Epithelial cell of proximal tubule (primary cell): ENCODE results near the gene ZNF700. TPM values are rescaled to one million over a fixed set of nuclear protein-coding genes. Genes with fewer than 3 reads are reported as not detected.
"Not testable (repeated sequence)": the region's sequence is repeated elsewhere in the genome, so short reads cannot be mapped to it uniquely, and the experiment has no call there.

ENCODE experiments used
- DNase-seq: peaks from one replicate; pipeline ENCODE4 v3.0.0-alpha.2; 2011; ENCODE audit warnings: low read depth
- H3K4me3 ChIP-seq: 2 replicates; pipeline ENCODE4 v1.5.1; 2011; ENCODE audit warnings: low read depth, mild to moderate bottlenecking, low read length
- total RNA-seq: library from RNA; depleted of rRNA; stranded (reverse); fragments of >200 nt; gene quantifications from 2 replicates; pipeline ENCODE4 v1.2.3, GENCODE V29; 2015
- TF ChIP-seq, protein P1 (sequence below): conservative IDR thresholded peaks from 2 replicates; pipeline ENCODE4 v1.5.1; 2012; ENCODE audit warnings: low read depth, mild to moderate bottlenecking, low read length

ZNF700 gene
- total RNA-seq, 1 donor from 2014 or later: 7.9 TPM

DNA sequence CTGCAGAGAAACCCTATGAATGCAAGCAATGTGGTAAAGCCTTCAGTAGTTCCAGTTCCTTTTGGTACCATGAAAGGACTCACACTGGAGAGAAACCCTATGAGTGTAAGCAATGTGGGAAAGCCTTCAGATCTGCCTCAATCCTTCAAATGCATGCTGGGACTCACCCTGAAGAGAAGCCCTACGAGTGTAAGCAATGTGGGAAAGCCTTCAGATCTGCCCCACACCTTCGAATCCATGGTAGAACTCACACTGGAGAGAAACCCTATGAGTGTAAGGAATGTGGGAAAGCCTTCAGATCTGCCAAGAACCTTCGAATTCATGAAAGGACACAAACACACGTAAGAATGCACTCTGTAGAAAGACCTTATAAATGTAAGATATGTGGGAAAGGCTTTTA is 54.6 kb downstream of the ZNF700 start:
- H3K4me3 ChIP-seq: no peak overlapping the region
- TF ChIP-seq, protein P1, sequence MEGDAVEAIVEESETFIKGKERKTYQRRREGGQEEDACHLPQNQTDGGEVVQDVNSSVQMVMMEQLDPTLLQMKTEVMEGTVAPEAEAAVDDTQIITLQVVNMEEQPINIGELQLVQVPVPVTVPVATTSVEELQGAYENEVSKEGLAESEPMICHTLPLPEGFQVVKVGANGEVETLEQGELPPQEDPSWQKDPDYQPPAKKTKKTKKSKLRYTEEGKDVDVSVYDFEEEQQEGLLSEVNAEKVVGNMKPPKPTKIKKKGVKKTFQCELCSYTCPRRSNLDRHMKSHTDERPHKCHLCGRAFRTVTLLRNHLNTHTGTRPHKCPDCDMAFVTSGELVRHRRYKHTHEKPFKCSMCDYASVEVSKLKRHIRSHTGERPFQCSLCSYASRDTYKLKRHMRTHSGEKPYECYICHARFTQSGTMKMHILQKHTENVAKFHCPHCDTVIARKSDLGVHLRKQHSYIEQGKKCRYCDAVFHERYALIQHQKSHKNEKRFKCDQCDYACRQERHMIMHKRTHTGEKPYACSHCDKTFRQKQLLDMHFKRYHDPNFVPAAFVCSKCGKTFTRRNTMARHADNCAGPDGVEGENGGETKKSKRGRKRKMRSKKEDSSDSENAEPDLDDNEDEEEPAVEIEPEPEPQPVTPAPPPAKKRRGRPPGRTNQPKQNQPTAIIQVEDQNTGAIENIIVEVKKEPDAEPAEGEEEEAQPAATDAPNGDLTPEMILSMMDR: no peak
- DNase-seq: no peak

DNA sequence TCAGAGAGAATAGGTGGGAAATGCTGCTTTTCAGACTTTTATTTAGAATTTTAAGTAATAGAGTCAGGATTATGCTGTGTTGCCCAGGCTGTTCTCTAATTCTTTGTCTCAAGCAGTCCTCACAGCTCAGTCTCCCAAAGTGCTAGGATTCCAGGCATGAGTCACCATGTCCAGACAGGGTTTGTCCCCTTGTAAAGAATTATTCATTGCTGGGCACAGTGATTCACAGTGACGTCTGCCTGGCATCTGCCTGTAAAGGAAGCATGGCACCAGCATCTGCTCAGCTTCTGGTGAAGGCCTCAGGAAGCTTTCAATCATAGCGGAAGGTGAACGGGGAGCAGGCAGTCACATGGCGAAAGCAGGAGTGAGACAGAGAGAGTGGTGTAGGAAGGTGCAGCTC is 57.6 kb downstream of the ZNF700 start:
- TF ChIP-seq, protein P1: no peak
- DNase-seq: no peak
- H3K4me3 ChIP-seq: no peak overlapping the region

DNA sequence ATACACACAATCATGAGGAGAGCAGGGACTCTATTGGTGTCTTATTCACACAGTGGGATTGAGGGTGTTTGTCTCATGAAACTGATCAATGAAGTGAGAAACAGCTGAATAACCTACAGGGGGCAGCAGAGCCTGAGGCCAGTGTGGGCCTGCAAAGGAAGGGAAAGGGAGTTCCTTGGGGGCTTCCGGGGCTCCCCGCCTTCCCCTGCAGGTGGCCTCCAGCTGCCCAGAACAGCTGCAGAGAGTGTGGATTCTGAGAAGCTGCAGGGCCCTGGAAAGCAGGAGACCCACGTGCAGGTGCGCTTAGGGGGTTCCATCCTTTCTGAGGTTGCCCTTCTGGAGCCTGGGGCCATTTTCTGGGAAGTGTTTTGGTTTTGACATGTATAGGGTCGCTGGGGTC is 60.1 kb downstream of the ZNF700 start:
- no peak for DNase-seq
- TF ChIP-seq, protein P1: peak; percentile 8
- no peak overlapping the region for H3K4me3 ChIP-seq

DNA sequence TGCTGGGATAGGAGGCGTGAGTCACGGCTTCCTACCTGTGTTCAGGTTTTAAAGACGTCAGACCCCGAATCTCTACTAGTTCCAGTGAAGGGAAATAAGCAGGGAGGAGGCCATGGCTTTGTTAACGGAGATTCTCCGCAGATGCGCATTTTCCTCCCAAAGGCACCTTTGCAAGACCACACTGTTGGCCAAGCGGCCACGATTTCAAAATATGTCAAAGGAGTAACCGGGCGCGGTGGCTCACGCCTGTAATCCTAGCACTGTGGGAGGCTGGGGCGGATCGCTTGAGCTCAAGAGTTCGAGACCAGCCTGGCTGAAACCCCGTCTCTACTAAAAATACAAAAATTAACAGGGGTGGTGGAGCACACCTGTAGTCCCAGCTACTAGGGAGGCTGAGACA is 61.8 kb downstream of the ZNF700 start:
- no peak for DNase-seq
- TF ChIP-seq, protein P1: no peak
- no peak overlapping the region for H3K4me3 ChIP-seq

DNA sequence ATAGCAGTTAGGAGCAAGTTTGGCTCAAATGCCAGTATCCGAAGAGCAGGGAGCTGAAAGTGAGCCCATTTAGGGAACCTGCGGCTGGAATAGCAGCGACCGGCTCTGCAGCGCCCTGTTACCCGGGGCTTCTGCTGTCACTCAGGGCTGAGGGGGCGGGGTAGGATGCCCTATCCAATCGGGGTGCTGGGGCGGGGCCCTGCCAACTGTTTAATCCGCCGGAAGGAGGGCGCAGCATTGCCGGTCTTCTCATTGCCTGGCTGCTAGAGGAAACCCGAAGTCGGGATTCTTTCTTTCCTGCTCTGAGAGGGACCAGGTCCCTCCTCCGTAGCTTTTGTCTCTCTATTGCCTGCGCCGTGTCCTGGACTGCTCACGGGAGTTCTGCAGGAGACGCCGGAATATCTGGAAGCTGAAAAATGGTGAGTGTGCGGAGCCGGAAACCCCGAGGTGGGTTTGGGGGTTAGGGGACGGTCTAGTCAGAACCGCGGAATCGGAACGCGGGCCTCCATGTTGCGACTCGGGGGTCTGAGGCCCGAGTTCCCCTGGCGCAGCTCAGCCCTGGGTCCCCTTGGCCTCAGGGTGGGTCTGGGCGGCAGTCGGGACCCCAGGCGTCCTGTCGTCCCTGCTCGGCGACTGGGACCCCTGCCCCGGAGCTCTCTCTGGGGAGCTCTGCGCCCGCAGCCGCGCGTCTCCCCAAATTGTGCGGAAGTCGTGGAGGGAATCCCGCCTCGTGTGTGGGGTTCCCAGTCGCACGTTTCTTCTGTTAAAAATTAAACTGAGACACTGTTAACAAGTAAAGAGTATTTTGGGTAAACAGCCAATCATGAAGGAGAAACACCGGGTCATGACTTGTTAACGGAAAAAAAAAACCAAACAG is 62.7 kb downstream of the ZNF700 start:
- peak; percentile 61 for DNase-seq
- TF ChIP-seq, protein P1: no peak
- peak overlapping the region; percentile 98 for H3K4me3 ChIP-seq

DNA sequence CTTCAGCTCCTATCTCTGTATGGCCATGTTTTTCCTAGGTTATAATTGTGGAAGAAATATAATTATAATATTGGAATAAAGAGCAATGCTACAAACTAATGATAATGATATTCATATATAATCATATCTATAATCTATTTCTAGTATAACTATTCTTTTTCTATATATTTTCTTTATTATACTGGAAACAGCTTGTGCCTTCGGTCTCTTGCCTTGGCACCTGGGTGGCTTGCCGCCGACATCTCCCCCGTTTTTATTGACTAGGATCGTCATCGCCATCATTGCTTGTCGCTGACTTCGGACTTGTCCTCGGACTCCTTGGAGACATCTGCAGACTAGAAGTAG is 64.2 kb downstream of the ZNF700 start:
- H3K4me3 ChIP-seq: no peak overlapping the region
- no peak for DNase-seq
- TF ChIP-seq, protein P1: no peak

DNA sequence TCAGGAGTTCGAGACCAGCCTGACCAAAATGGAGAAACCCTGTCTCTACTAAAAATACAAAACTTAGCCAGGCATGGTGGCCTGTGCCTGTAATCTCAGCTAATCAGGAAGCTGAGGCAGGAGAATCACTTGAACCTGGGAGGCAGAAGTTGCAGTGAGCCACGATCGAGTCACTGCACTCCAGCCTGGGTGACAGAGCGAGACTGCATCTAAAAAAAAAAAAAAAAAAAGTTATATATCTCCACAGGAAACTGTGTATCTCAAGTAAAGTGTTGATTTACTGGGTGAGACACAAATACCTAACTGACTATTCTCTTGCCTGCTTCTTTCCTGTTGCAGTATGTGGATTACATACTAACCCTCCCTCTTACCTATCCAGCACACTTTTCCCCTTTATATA is 67.0 kb downstream of the ZNF700 start:
- not testable (repeated sequence) for H3K4me3 ChIP-seq, DNase-seq
